Stomach smooth muscle (tissue), 2 donors: Measurements from ENCODE around the gene MAZ.
"Not testable (repeated sequence)": the region's sequence is repeated elsewhere in the genome, so short reads cannot be mapped to it uniquely, and the experiment has no call there.

ENCODE experiments used
- H3K27ac ChIP-seq: one replicate; pipeline ENCODE4 v1.7.0; 2013; ENCODE audit warnings: mild to moderate bottlenecking, low read length, inconsistent platforms
- H3K27me3 ChIP-seq, 2 donors: one replicate each; pipeline ENCODE4 v1.7.0; 2013; ENCODE audit warnings: low read length in 2 of 2; ENCODE audit not compliant: insufficient read depth in 2 of 2, control insufficient read depth in 1 of 2
- H3K36me3 ChIP-seq, 2 donors: one replicate each; pipeline ENCODE4 v1.7.0; 2013; ENCODE audit warnings: low read length in 2 of 2; ENCODE audit not compliant: control insufficient read depth in 2 of 2, insufficient read depth in 2 of 2
- H3K4me1 ChIP-seq: one replicate; pipeline ENCODE4 v1.7.0; 2013; ENCODE audit warnings: low read length; ENCODE audit not compliant: control insufficient read depth, insufficient read depth
- H3K4me3 ChIP-seq, 2 donors: one replicate each; pipeline ENCODE4 v1.7.0; 2013; ENCODE audit warnings: low read length in 2 of 2
- H3K9ac ChIP-seq, 2 donors: one replicate each; pipeline ENCODE4 v1.7.0; 2013; ENCODE audit warnings: low read length in 2 of 2, mild to moderate bottlenecking in 1 of 2
- H3K9me3 ChIP-seq, 2 donors: one replicate each; pipeline ENCODE4 v1.7.0; 2013; ENCODE audit warnings: low read length in 2 of 2; ENCODE audit not compliant: control insufficient read depth in 2 of 2
- donor health status: healthy.
- donor health status: Pancreatic carcinoma.

MAZ gene

GRCh38 chr16:29784901-29785500 lies 21.3 kb upstream of the MAZ start:
- H3K9me3 ChIP-seq, result no peaks in the 10 kb centered on the region
- H3K36me3 ChIP-seq, result no peaks in the 10 kb centered on the region
- peak overlapping the region in 1 of 2 donors; percentile 29 for H3K9ac ChIP-seq
- peak overlapping the region; percentile 56 to 63 for H3K4me3 ChIP-seq
- H3K4me1 ChIP-seq, result peaks cover 9% of the 10 kb centered on the region
- no peak overlapping the region for H3K27ac ChIP-seq
- peaks cover 0 to under 1% of the 10 kb centered on the region in 2 donors for H3K27me3 ChIP-seq

GRCh38 chr16:29787155-29787554 lies 19.2 kb upstream of the MAZ start:
- H3K36me3 ChIP-seq, H3K27me3 ChIP-seq, H3K9ac ChIP-seq, H3K4me3 ChIP-seq, H3K27ac ChIP-seq, H3K9me3 ChIP-seq: not testable (repeated sequence)
- peaks cover 22% of the 10 kb centered on the region for H3K4me1 ChIP-seq

- H3K4me3 ChIP-seq, result peak overlapping the region; percentile 91 to 93
- no peaks in the 10 kb centered on the region for H3K9me3 ChIP-seq
- H3K4me1 ChIP-seq, result peaks cover 22% of the 10 kb centered on the region
- H3K27ac ChIP-seq, result peak overlapping the region; percentile 90
- no peaks in the 10 kb centered on the region for H3K27me3 ChIP-seq
- peak overlapping the region; percentile 78 to 95 for H3K9ac ChIP-seq
- H3K36me3 ChIP-seq, result no peaks in the 10 kb centered on the region
Measured at GRCh38 chr16:29789775-29790182, 16.6 kb upstream of the MAZ start.

- H3K27me3 ChIP-seq, result no peaks in the 10 kb centered on the region
- no peaks in the 10 kb centered on the region for H3K36me3 ChIP-seq
- no peaks in the 10 kb centered on the region for H3K9me3 ChIP-seq
- H3K9ac ChIP-seq, result peak within 1 kb of the TSS; percentile 78 to 95
- H3K27ac ChIP-seq, result peak within 1 kb of the TSS; percentile 90
- H3K4me3 ChIP-seq, result peak within 1 kb of the TSS; percentile 91 to 93
- H3K4me1 ChIP-seq, result peaks cover 17% of the 10 kb centered on the region
Measured at GRCh38 chr16:29790183-29790948, 16.0 kb upstream of the MAZ start, which contains the start of gene KIF22. KIF22 (plus strand) TSS chr16:29790751; CDS start chr16:29790760, 9 bp downstream.

GRCh38 chr16:29790949-29791844 lies 15.1 kb upstream of the MAZ start:
- Histone ChIP-seq H3K4me1 (peaks cover 17% of the 10 kb centered on the region), H3K9ac (peak overlapping the region; percentile 59 to 64), H3K27ac (no peak overlapping the region), H3K27me3 (no peaks in the 10 kb centered on the region), H3K4me3 (peak overlapping the region; percentile 77 to 91), H3K36me3 (no peaks in the 10 kb centered on the region), H3K9me3 (no peaks in the 10 kb centered on the region)

- H3K9me3 ChIP-seq, result no peaks in the 10 kb centered on the region
- H3K36me3 ChIP-seq, result peaks cover 0 to under 1% of the 10 kb centered on the region in 2 donors
- H3K4me3 ChIP-seq, result peak overlapping the region; percentile 77 to 91
- no peak overlapping the region for H3K27ac ChIP-seq
- no peak overlapping the region for H3K9ac ChIP-seq
- H3K4me1 ChIP-seq, result peaks cover 17% of the 10 kb centered on the region
- no peaks in the 10 kb centered on the region for H3K27me3 ChIP-seq
Measured at GRCh38 chr16:29791845-29792807, 14.2 kb upstream of the MAZ start.

GRCh38 chr16:29793153-29793552 lies 13.2 kb upstream of the MAZ start:
- not testable (repeated sequence) for H3K27me3 ChIP-seq, H3K36me3 ChIP-seq, H3K27ac ChIP-seq, H3K9ac ChIP-seq, H3K4me3 ChIP-seq, H3K9me3 ChIP-seq
- peaks cover 17% of the 10 kb centered on the region for H3K4me1 ChIP-seq

- peaks cover 17% of the 10 kb centered on the region for H3K4me1 ChIP-seq
- no peak overlapping the region for H3K9ac ChIP-seq
- H3K4me3 ChIP-seq, result no peak overlapping the region
- H3K9me3 ChIP-seq, result no peaks in the 10 kb centered on the region
- no peaks in the 10 kb centered on the region for H3K27me3 ChIP-seq
- H3K27ac ChIP-seq, result no peak overlapping the region
- peaks cover 13 to 18% of the 10 kb centered on the region in 2 donors for H3K36me3 ChIP-seq
Measured at GRCh38 chr16:29794231-29794710, 12.1 kb upstream of the MAZ start.

GRCh38 chr16:29802416-29802935 lies 3.9 kb upstream of the MAZ start:
- Histone ChIP-seq H3K9me3 (no peaks in the 10 kb centered on the region), H3K36me3 (peaks cover 17 to 25% of the 10 kb centered on the region in 2 donors), H3K27ac (peak overlapping the region; percentile 97), H3K27me3 (no peaks in the 10 kb centered on the region), H3K4me1 (peaks cover 20% of the 10 kb centered on the region), H3K9ac (no peak overlapping the region), H3K4me3 (no peak overlapping the region)
